Measurements from ENCODE around the gene TRNP1. TPM values are rescaled to one million over a fixed set of nuclear protein-coding genes. Genes with fewer than 3 reads are reported as not detected.

Gene TRNP1
- total and polyA plus RNA-seq, 10 of the 15 experiments (the other 5 are each of a cell fraction or from before 2014, with no cell fraction given), result 0.13 TPM; not detected in 9

DNA sequence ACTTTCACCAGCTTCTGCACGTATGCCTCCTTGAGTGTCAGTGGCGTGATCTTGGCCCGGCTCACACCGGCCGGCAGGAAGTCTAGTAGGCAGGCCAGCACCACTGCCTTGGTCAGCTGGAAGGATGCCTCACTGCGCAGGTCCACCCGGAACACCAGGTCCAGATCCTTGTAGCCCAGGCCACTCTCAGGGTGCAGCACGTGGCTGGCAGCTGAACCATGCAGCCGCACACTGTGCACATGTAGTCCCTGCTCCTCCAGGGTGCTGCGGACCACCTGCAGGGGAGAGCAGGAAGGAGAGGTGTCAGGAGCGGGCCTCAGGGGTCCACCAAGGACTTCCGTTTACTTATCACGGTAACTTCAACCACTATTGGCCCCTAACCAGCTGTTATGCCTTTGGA is 13.2 kb downstream of the TRNP1 start:
- ChIA-PET CTCF (interaction anchor here (0.7 to 3.9 kb wide), 3 partner anchors 10 to 190 kb away, joined by 3 to 31 read pairs (median 3); no protein-coding TSS in a partner anchor), POLR2A (interaction anchor here (0.5 to 0.6 kb wide), 2 partner anchors 18 to 61 kb away, joined by 3 to 4 read pairs; no protein-coding TSS in a partner anchor), SMC1A (ENCODE audit: uncharacterized antibody, unreplicated experiment) (no interaction called here), RAD21 (ENCODE audit: unreplicated experiment) (no interaction called here)
- no peak overlapping the region for H3K4me2 ChIP-seq (ENCODE audit: control insufficient read depth, insufficient read depth)
- FAIRE-seq, result no peak
- in situ Hi-C loops (cut with MboI) (no loop called here), intact Hi-C loops (cut with micrococcal nuclease; ENCODE audit: unreplicated experiment) (no loop called here)
- no peak overlapping the region for H3K9ac ChIP-seq (ENCODE audit: control insufficient read depth, insufficient read depth, low read length)
- no peaks in the 10 kb centered on the region for H4K20me1 ChIP-seq (ENCODE audit: control insufficient read depth, insufficient read depth)
- no peaks in the 10 kb centered on the region; a peak in 1 of 4 replicates for H3K27me3 ChIP-seq (replicated peaks in 1 of 2; ENCODE audit: control insufficient read depth in 2 of 2, insufficient read depth in 2 of 2, low read length in 1 of 2)
- no peak overlapping the region for H3K27ac ChIP-seq (ENCODE audit: control insufficient read depth, insufficient read depth)
- H3K4me1 ChIP-seq (ENCODE audit: control insufficient read depth, insufficient read depth, low read length), result peaks cover 3% of the 10 kb centered on the region
- 41% methylated on average over 13 of the region's 13 CpGs for WGBS (ENCODE audit: insufficient coverage, insufficient replicate concordance, low lambda C conversion rate, missing lambda C conversion rate)
- DNase-seq (ENCODE audit: low read depth, low spot score), result no peak
- no TSS peak for BruUV-seq (replicated peaks)
- no peak overlapping the region for H2AFZ ChIP-seq (ENCODE audit: control insufficient read depth, low read depth, low read length)
- TF ChIP-seq CREM (IDR thresholded peaks at IDR 0.05; ENCODE audit: low read depth) (no peak), ASH2L (IDR thresholded peaks at IDR 0.05; ENCODE audit: borderline replicate concordance, low read depth) (no peak), MEF2A (IDR thresholded peaks at IDR 0.05; ENCODE audit: insufficient read depth, low read depth, low read length) (no peak)
- TF ChIP-seq, protein P1, sequence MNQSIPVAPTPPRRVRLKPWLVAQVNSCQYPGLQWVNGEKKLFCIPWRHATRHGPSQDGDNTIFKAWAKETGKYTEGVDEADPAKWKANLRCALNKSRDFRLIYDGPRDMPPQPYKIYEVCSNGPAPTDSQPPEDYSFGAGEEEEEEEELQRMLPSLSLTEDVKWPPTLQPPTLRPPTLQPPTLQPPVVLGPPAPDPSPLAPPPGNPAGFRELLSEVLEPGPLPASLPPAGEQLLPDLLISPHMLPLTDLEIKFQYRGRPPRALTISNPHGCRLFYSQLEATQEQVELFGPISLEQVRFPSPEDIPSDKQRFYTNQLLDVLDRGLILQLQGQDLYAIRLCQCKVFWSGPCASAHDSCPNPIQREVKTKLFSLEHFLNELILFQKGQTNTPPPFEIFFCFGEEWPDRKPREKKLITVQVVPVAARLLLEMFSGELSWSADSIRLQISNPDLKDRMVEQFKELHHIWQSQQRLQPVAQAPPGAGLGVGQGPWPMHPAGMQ (IDR thresholded peaks at IDR 0.05; ENCODE audit: borderline replicate concordance), result no peak
- H3K4me3 ChIP-seq, result no peak overlapping the region
- no peaks in the 10 kb centered on the region for H3K79me2 ChIP-seq (ENCODE audit: control insufficient read depth, insufficient read depth, low read length)
- H3K9me3 ChIP-seq (replicated peaks; ENCODE audit: control insufficient read depth, insufficient read depth, low read length), result no peaks in the 10 kb centered on the region
- no peaks in the 10 kb centered on the region for H3K36me3 ChIP-seq (ENCODE audit: control insufficient read depth in 2 of 2, insufficient read depth in 2 of 2, low read length in 1 of 2)
- no peak for ATAC-seq

GRCh38 chr1:27007909-27008582 is 14.6 kb downstream of the TRNP1 start:
- FAIRE-seq (no peak), ATAC-seq (no peak), DNase-seq (ENCODE audit: low read depth, low spot score) (no peak)
- no peaks in the 10 kb centered on the region for H3K36me3 ChIP-seq (ENCODE audit: control insufficient read depth in 2 of 2, insufficient read depth in 2 of 2, low read length in 1 of 2)
- no peaks in the 10 kb centered on the region for H3K9me3 ChIP-seq (replicated peaks; ENCODE audit: control insufficient read depth, insufficient read depth, low read length)
- ChIA-PET SMC1A (ENCODE audit: uncharacterized antibody, unreplicated experiment) (interaction anchor here (0.7 kb wide), 1 partner anchor 84 kb away, joined by 3 read pairs; no protein-coding TSS in a partner anchor), CTCF (interaction anchor here (1.0 to 3.9 kb wide), 3 partner anchors 10 to 38 kb away, joined by 3 to 31 read pairs (median 3); no protein-coding TSS in a partner anchor), POLR2A (interaction anchor here (0.7 kb wide), 1 partner anchor 15 kb away, joined by 9 read pairs; no protein-coding TSS in a partner anchor), RAD21 (ENCODE audit: unreplicated experiment) (interaction anchor here (0.7 kb wide), 1 partner anchor 699 kb away, joined by 3 read pairs; no protein-coding TSS in a partner anchor)
- no peaks in the 10 kb centered on the region for H3K79me2 ChIP-seq (ENCODE audit: control insufficient read depth, insufficient read depth, low read length)
- no peak overlapping the region for H3K4me3 ChIP-seq
- no peak overlapping the region for H3K4me2 ChIP-seq (ENCODE audit: control insufficient read depth, insufficient read depth)
- H3K9ac ChIP-seq (ENCODE audit: control insufficient read depth, insufficient read depth, low read length), result no peak overlapping the region
- no peaks in the 10 kb centered on the region for H3K4me1 ChIP-seq (ENCODE audit: control insufficient read depth, insufficient read depth, low read length)
- intact Hi-C loops (cut with micrococcal nuclease; ENCODE audit: unreplicated experiment), result no loop called here
- 60% methylated on average over 9 of the region's 9 CpGs for WGBS (ENCODE audit: insufficient coverage, insufficient replicate concordance, low lambda C conversion rate, missing lambda C conversion rate)
- no peak overlapping the region for H2AFZ ChIP-seq (ENCODE audit: control insufficient read depth, low read depth, low read length)
- peaks cover 3 to 5% of the 10 kb centered on the region in 2 experiments; a peak in 3 of 4 replicates for H3K27me3 ChIP-seq (replicated peaks in 1 of 2; ENCODE audit: control insufficient read depth in 2 of 2, insufficient read depth in 2 of 2, low read length in 1 of 2)
- in situ Hi-C loops (cut with MboI), result no loop called here
- H4K20me1 ChIP-seq (ENCODE audit: control insufficient read depth, insufficient read depth), result no peaks in the 10 kb centered on the region
- no peak overlapping the region for H3K27ac ChIP-seq (ENCODE audit: control insufficient read depth, insufficient read depth)
- BruUV-seq (replicated peaks), result no TSS peak
- no peak for TF ChIP-seq PAX8 (IDR thresholded peaks at IDR 0.05)
- no peak for TF ChIP-seq CBFB (IDR thresholded peaks at IDR 0.05; ENCODE audit: low read depth)
- no peak for TF ChIP-seq SIX5 (IDR thresholded peaks at IDR 0.05; ENCODE audit: low read depth, low read length, severe bottlenecking)
- TF ChIP-seq, protein P2, sequence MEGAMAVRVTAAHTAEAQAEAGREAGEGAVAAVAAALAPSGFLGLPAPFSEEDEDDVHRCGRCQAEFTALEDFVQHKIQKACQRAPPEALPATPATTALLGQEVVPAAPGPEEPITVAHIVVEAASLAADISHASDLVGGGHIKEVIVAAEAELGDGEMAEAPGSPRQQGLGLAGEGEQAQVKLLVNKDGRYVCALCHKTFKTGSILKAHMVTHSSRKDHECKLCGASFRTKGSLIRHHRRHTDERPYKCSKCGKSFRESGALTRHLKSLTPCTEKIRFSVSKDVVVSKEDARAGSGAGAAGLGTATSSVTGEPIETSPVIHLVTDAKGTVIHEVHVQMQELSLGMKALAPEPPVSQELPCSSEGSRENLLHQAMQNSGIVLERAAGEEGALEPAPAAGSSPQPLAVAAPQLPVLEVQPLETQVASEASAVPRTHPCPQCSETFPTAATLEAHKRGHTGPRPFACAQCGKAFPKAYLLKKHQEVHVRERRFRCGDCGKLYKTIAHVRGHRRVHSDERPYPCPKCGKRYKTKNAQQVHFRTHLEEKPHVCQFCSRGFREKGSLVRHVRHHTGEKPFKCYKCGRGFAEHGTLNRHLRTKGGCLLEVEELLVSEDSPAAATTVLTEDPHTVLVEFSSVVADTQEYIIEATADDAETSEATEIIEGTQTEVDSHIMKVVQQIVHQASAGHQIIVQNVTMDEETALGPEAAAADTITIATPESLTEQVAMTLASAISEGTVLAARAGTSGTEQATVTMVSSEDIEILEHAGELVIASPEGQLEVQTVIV (IDR thresholded peaks at IDR 0.05; ENCODE audit: borderline replicate concordance, partially characterized antibody), result no peak
- TF ChIP-seq USF1 (IDR thresholded peaks at IDR 0.05; ENCODE audit: borderline replicate concordance, extremely low read length, insufficient read depth, low read depth, low read length), result no peak

All from GM12878 (cell line).